Ammon's horn (tissue), 1 donor: ENCODE results near the gene SAP130.

Experiments
- DNase-seq: peaks from one replicate; pipeline ENCODE4 v3.0.0-alpha.2; 2016; ENCODE audit warnings: low spot score

Gene SAP130

DNA sequence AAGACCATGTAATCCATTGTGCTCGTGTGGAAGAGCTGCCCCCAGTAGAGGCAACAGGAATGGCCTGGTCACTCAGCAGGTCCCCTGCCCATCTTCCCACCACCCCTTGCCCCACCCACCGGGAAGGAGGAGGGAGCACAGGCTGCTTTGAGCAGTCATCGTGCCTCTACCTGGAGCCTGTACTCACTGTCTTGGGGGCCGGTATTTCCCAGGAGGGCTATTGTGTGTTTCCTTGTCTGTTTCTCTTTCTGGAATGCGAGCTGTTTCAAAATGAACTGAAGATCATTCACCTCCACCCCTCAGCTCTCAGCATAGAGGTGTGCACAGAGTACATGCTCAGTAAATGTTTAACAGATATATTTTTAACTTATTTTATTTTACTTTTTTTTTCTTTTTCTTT lies 134.4 kb downstream of the SAP130 start:
- no peak for DNase-seq

DNA sequence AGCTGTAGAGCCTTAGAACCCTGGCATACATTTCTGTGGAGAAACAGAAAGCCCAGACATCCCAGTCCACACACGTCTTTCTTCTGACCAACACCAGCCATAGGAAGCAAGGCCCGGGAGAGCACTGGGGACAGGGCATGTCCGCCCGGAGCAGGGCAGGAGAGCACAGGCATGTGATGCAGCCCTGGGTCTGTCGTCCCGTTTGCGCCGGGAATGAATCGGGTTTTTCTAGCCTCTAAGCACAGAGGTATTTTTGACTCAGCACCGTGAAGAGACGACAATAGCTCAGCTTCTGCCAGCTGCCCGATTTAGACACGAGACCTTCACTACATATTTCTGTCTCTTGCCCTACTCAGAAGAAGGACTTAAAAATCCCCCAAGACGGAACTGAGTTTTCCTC lies 134.8 kb downstream of the SAP130 start:
- DNase-seq: no peak

DNA sequence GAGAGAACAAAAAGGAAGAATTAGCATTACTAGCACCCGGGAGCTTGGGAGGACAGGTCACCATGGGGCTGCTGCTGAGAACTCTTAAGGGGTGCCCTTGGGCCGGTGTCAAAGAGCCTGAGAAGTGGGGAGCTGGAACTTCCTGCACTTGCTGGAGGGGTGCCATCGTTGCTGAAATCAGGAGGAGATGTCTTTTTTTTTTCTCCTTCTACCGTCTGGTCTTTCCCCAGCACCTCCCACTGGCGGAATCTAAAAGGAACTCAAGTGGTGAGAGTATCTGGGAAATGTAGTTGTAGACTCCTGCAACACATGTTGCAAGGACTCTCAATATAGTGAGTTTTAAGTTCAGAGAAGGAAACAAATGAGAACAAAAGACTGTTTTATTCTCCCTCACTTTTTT lies 136.0 kb downstream of the SAP130 start:
- peak; percentile 48 for DNase-seq
